Keratinocyte (primary cell): ENCODE data around the gene SELENOS. TPM values are rescaled to one million over a fixed set of nuclear protein-coding genes. Genes with fewer than 3 reads are reported as not detected.

ENCODE experiments used
- DNase-seq: peaks from one replicate; pipeline ENCODE4 v3.0.0-alpha.2; 2011; ENCODE audit warnings: low read depth, missing footprints, low spot score
- FAIRE-seq: peaks from 2 replicates; lab custom pipeline; 2011; peaks lifted over from hg19 to GRCh38; lab: Jason Lieb, UNC
- H2AFZ ChIP-seq: 2 replicates; pipeline ENCODE4 v1.6.0; 2012; ENCODE audit warnings: low read length, control low read depth, inconsistent platforms; ENCODE audit not compliant: control insufficient read depth
- H3K27ac ChIP-seq: 2 replicates; pipeline ENCODE4 v1.5.1; 2011; ENCODE audit warnings: low read length; ENCODE audit not compliant: control insufficient read depth, insufficient read depth
- H3K27me3 ChIP-seq: 3 replicates; pipeline ENCODE4 v1.6.0; 2011; ENCODE audit warnings: low read length; ENCODE audit not compliant: control insufficient read depth, insufficient read depth; ENCODE audit errors: extremely low read depth
- H3K36me3 ChIP-seq, 2 experiments: 2 replicates in 1 of 2; 3 replicates in 1 of 2; pipeline ENCODE4 v1.5.1; 2011; ENCODE audit warnings: low read length in 2 of 2, mild to moderate bottlenecking in 1 of 2; ENCODE audit not compliant: control insufficient read depth in 2 of 2, insufficient read depth in 2 of 2; ENCODE audit errors: extremely low read depth in 1 of 2
- H3K4me1 ChIP-seq: 3 replicates; pipeline ENCODE4 v1.5.1; 2011; ENCODE audit warnings: low read length; ENCODE audit not compliant: control insufficient read depth, insufficient read depth; ENCODE audit errors: extremely low read depth
- H3K4me2 ChIP-seq: 3 replicates; pipeline ENCODE4 v1.6.0; 2011; ENCODE audit warnings: low read depth, low read length; ENCODE audit not compliant: control insufficient read depth, insufficient read depth; ENCODE audit errors: extremely low read depth
- H3K4me3 ChIP-seq, 3 experiments: fragments of 200-600 bp in 1 of 3; sonication (generic) in 1 of 3; 2 replicates in 2 of 3; 3 replicates in 1 of 3; pipeline ENCODE4 v1.5.1; 2011 to 2016; ENCODE audit warnings: low read length in 3 of 3, mild to moderate bottlenecking in 3 of 3, control low read depth in 2 of 3, inconsistent platforms in 1 of 3, low read depth in 1 of 3, mixed read lengths in 1 of 3, mixed run types in 1 of 3, moderate library complexity in 1 of 3; ENCODE audit not compliant: control insufficient read depth in 2 of 3, insufficient read depth in 2 of 3; ENCODE audit errors: extremely low read depth in 1 of 3
- H3K79me2 ChIP-seq: 2 replicates; pipeline ENCODE4 v1.6.0; 2012; ENCODE audit warnings: low read length; ENCODE audit not compliant: control insufficient read depth, insufficient read depth
- H3K9ac ChIP-seq: 3 replicates; pipeline ENCODE4 v1.6.0; 2011; ENCODE audit warnings: low read length; ENCODE audit not compliant: control insufficient read depth, insufficient read depth; ENCODE audit errors: extremely low read depth
- H3K9me1 ChIP-seq: 3 replicates; pipeline ENCODE4 v1.6.0; 2011; ENCODE audit warnings: low read length; ENCODE audit not compliant: control insufficient read depth, insufficient read depth; ENCODE audit errors: extremely low read depth
- H3K9me3 ChIP-seq: 2 replicates; pipeline ENCODE4 v1.5.1; 2012; ENCODE audit warnings: low read depth, low read length; ENCODE audit not compliant: control insufficient read depth
- H4K20me1 ChIP-seq: 3 replicates; pipeline ENCODE4 v1.6.0; 2011; ENCODE audit warnings: low read length; ENCODE audit not compliant: control insufficient read depth, insufficient read depth; ENCODE audit errors: extremely low read depth
- CTCF ChIP-seq, 3 experiments: IDR thresholded peaks in 1 of 3; conservative IDR thresholded peaks in 1 of 3; optimal IDR thresholded peaks in 1 of 3; 2 replicates in 2 of 3; 3 replicates in 1 of 3; pipeline versions ENCODE3 to v1.5.1; 2011; ENCODE audit warnings: low read length in 3 of 3, mild to moderate bottlenecking in 3 of 3, moderate library complexity in 2 of 3, control low read depth in 1 of 3, inconsistent platforms in 1 of 3; ENCODE audit not compliant: insufficient read depth in 2 of 3; ENCODE audit errors: extremely low read depth in 1 of 3
- EZH2 ChIP-seq: IDR thresholded peaks from one replicate; pipeline ENCODE4 v1.6.1; 2012; ENCODE audit warnings: inconsistent platforms, mild to moderate bottlenecking, low read length, moderate library complexity
- dilution Hi-C: fragments of 300-500 bp; cut with MboI; formaldehyde crosslinking; loops from one replicate; pipeline ENCODE4 v1.7.0; 2020; ENCODE audit warnings: low sequenced_read_pairs; ENCODE audit not compliant: extremely low pct_ligation_motif_present
- polyA plus RNA-seq, 5 experiments: library from polyadenylated mRNA; depleted of rRNA in 3 of 5; stranded (reverse) in 3 of 5; stranded (forward) in 1 of 5; unstranded in 1 of 5; fragments of >200 nt; gene quantifications; 1 replicate in 1 of 5; 2 replicates in 3 of 5; 3 replicates in 1 of 5; pipeline versions ENCODE4 v1.2.1 to v1.2.3, GENCODE V29; 2011 to 2012; ENCODE audit warnings: missing spikeins in 2 of 5, low read depth in 1 of 5, low replicate concordance in 1 of 5

The SELENOS gene
- polyA plus RNA-seq, 1 donor (not counting 4 experiments of a cell fraction or from before 2014, with no cell fraction given): 82.2 TPM

GRCh38 chr15:101314336-101315125, 37.2 kb upstream of the SELENOS start:
- TF ChIP-seq CTCF (optimal IDR thresholded peaks at IDR 0.05 in 1 of 3, IDR thresholded peaks at IDR 0.05 in 1 of 3, conservative IDR thresholded peaks at IDR 0.05 in 1 of 3; ENCODE audit: extremely low read depth in 1 of 3, insufficient read depth in 2 of 3, low read length in 3 of 3): no peak
- no peak for TF ChIP-seq EZH2
- no peak for FAIRE-seq

GRCh38 chr15:101313041-101313761, 35.9 kb upstream of the SELENOS start:
- H3K9me1 ChIP-seq: no peaks in the 10 kb centered on the region
- H3K27me3 ChIP-seq: no peaks in the 10 kb centered on the region
- H3K27ac ChIP-seq: no peak overlapping the region
- dilution Hi-C loops: no loop called here
- DNase-seq (no peak), FAIRE-seq (no peak)
- TF ChIP-seq EZH2 (no peak), CTCF (optimal IDR thresholded peaks at IDR 0.05 in 1 of 3, IDR thresholded peaks at IDR 0.05 in 1 of 3, conservative IDR thresholded peaks at IDR 0.05 in 1 of 3; ENCODE audit: extremely low read depth in 1 of 3, insufficient read depth in 2 of 3, low read length in 3 of 3) (no peak)
- H3K4me3 ChIP-seq: no peak overlapping the region
- no peaks in the 10 kb centered on the region for H3K79me2 ChIP-seq
- no peak overlapping the region for H3K4me2 ChIP-seq
- H4K20me1 ChIP-seq: no peaks in the 10 kb centered on the region
- H3K9ac ChIP-seq: no peak overlapping the region
- no peaks in the 10 kb centered on the region for H3K36me3 ChIP-seq
- H3K9me3 ChIP-seq: no peaks in the 10 kb centered on the region
- H2AFZ ChIP-seq: no peak overlapping the region
- peaks cover 11% of the 10 kb centered on the region for H3K4me1 ChIP-seq

More at GRCh38 chr15:101314336-101315125, 37.2 kb upstream of the SELENOS start:
- H3K4me3 ChIP-seq: no peak overlapping the region
- no peaks in the 10 kb centered on the region for H3K9me1 ChIP-seq
- no peaks in the 10 kb centered on the region for H3K9me3 ChIP-seq
- H2AFZ ChIP-seq: no peak overlapping the region
- no peak overlapping the region for H3K9ac ChIP-seq
- H3K79me2 ChIP-seq: no peaks in the 10 kb centered on the region
- peaks cover 21% of the 10 kb centered on the region for H3K4me1 ChIP-seq
- no peak overlapping the region for H3K27ac ChIP-seq
- H3K36me3 ChIP-seq: no peaks in the 10 kb centered on the region
- dilution Hi-C loops: no loop called here
- no peak for DNase-seq
- no peak overlapping the region for H3K4me2 ChIP-seq
- no peaks in the 10 kb centered on the region for H4K20me1 ChIP-seq
- H3K27me3 ChIP-seq: no peaks in the 10 kb centered on the region
